Uterus (tissue), 2 donors: Measurements from ENCODE around the gene CHIA.

Source experiments
- POLR2A ChIP-seq, 2 donors: fragments of 450-650 bp; IDR thresholded peaks; one replicate each; pipeline ENCODE4 v1.6.1; 2016; ENCODE audit warnings: antibody characterized with exemption in 2 of 2, mild to moderate bottlenecking in 1 of 2, moderate library complexity in 1 of 2
- TF ChIP-seq, protein P1 (sequence below), 4 experiments: fragments of 200-600 bp in 2 of 4; fragments of 450-650 bp in 2 of 4; sonication (generic) in 2 of 4; IDR thresholded peaks; one replicate each; pipeline ENCODE4 v1.5.1; 2016 to 2019; ENCODE audit warnings: antibody characterized with exemption in 4 of 4, mild to moderate bottlenecking in 2 of 4, moderate library complexity in 1 of 4

DNA sequence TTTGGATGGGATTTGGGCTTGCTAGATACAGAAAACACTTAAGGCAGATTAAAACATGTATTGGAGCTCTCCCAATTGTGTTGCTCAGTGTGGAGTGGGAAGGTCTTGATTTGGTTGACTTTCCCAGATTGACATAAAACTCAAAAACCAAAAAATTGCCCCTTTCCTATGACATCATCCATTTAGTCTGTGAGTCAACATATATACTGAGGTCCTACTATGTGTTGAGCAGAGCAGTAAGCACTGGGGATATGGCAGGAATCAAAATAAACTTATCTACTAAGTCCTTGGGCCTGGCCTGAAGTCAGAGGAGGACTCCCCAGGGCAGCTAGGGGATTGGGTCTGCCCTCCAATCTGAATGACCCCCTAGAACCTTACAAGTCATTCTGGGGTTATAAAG is 61.0 kb downstream of the CHIA start:
- TF ChIP-seq POLR2A (IDR thresholded peaks at IDR 0.05) = no peak
- TF ChIP-seq, protein P1, sequence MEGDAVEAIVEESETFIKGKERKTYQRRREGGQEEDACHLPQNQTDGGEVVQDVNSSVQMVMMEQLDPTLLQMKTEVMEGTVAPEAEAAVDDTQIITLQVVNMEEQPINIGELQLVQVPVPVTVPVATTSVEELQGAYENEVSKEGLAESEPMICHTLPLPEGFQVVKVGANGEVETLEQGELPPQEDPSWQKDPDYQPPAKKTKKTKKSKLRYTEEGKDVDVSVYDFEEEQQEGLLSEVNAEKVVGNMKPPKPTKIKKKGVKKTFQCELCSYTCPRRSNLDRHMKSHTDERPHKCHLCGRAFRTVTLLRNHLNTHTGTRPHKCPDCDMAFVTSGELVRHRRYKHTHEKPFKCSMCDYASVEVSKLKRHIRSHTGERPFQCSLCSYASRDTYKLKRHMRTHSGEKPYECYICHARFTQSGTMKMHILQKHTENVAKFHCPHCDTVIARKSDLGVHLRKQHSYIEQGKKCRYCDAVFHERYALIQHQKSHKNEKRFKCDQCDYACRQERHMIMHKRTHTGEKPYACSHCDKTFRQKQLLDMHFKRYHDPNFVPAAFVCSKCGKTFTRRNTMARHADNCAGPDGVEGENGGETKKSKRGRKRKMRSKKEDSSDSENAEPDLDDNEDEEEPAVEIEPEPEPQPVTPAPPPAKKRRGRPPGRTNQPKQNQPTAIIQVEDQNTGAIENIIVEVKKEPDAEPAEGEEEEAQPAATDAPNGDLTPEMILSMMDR (IDR thresholded peaks at IDR 0.05) = no peak
